Ishikawa (cell line): ENCODE data around the gene SNCAIP.

Source experiments
- CEBPB ChIP-seq: IDR thresholded peaks from 2 replicates; pipeline ENCODE4 v1.6.1; 2012
- CREB1 ChIP-seq: IDR thresholded peaks from 2 replicates; pipeline ENCODE4 v1.6.1; 2012; ENCODE audit warnings: low read depth
- EGR1 ChIP-seq: IDR thresholded peaks from 2 replicates; pipeline ENCODE4 v1.6.1; 2012
- EP300 ChIP-seq: IDR thresholded peaks from 2 replicates; pipeline ENCODE4 v1.6.1; 2012; ENCODE audit warnings: borderline replicate concordance
- FOXM1 ChIP-seq: IDR thresholded peaks from 2 replicates; pipeline ENCODE4 v1.6.1; 2012; ENCODE audit warnings: low read depth, borderline replicate concordance
- MAX ChIP-seq: IDR thresholded peaks from 2 replicates; pipeline ENCODE4 v1.6.1; 2012
- NFIC ChIP-seq: IDR thresholded peaks from 2 replicates; pipeline ENCODE4 v1.6.1; 2012
- RAD21 ChIP-seq: IDR thresholded peaks from 2 replicates; pipeline ENCODE4 v1.6.1; 2012; ENCODE audit warnings: low read depth
- REST ChIP-seq: IDR thresholded peaks from 2 replicates; pipeline ENCODE4 v1.6.1; 2012; ENCODE audit warnings: low read depth, mild to moderate bottlenecking
- TAF1 ChIP-seq: IDR thresholded peaks from 2 replicates; pipeline ENCODE4 v1.6.1; 2012; ENCODE audit warnings: low read depth, mild to moderate bottlenecking
- TCF12 ChIP-seq: IDR thresholded peaks from 2 replicates; pipeline ENCODE4 v1.6.1; 2012; ENCODE audit warnings: low read depth
- TEAD4 ChIP-seq: IDR thresholded peaks from 2 replicates; pipeline ENCODE4 v1.6.1; 2012
- USF1 ChIP-seq: IDR thresholded peaks from 2 replicates; pipeline ENCODE4 v1.6.1; 2012
- YY1 ChIP-seq: IDR thresholded peaks from 2 replicates; pipeline ENCODE4 v1.6.1; 2012; ENCODE audit warnings: low read depth
- ZBTB7A ChIP-seq: IDR thresholded peaks from 2 replicates; pipeline ENCODE4 v1.6.1; 2012; ENCODE audit warnings: low read depth

SNCAIP gene

GRCh38 chr5:122420091-122420490 lies 108.1 kb downstream of the SNCAIP start:
- no peak for TF ChIP-seq REST
- no peak for TF ChIP-seq RAD21
- no peak for TF ChIP-seq USF1
- no peak for TF ChIP-seq ZBTB7A
- TF ChIP-seq TCF12: no peak
- TF ChIP-seq TEAD4: no peak
- TF ChIP-seq YY1: no peak
- no peak for TF ChIP-seq FOXM1
- no peak for TF ChIP-seq EGR1
- TF ChIP-seq TAF1: no peak
- TF ChIP-seq NFIC: no peak
- TF ChIP-seq CEBPB: no peak
- no peak for TF ChIP-seq EP300
- no peak for TF ChIP-seq MAX
- TF ChIP-seq CREB1: no peak

GRCh38 chr5:122420537-122421236 lies 108.7 kb downstream of the SNCAIP start:
- TF ChIP-seq ZBTB7A: no peak
- no peak for TF ChIP-seq USF1
- no peak for TF ChIP-seq REST
- no peak for TF ChIP-seq TAF1
- no peak for TF ChIP-seq RAD21
- TF ChIP-seq YY1: no peak
- no peak for TF ChIP-seq EGR1
- TF ChIP-seq FOXM1: no peak

- TF ChIP-seq USF1 (no peak), CREB1 (no peak), EP300 (no peak), NFIC (no peak), YY1 (no peak)
These were observed 109.5 kb downstream of the SNCAIP start for GRCh38 chr5:122421374-122422079.

GRCh38 chr5:122423221-122423620 lies 111.2 kb downstream of the SNCAIP start:
- no peak for TF ChIP-seq FOXM1
- no peak for TF ChIP-seq CEBPB
- TF ChIP-seq NFIC: no peak
- TF ChIP-seq TEAD4: no peak
- TF ChIP-seq CREB1: no peak
- no peak for TF ChIP-seq TAF1
- TF ChIP-seq REST: no peak
- TF ChIP-seq ZBTB7A: no peak
- no peak for TF ChIP-seq EP300
- TF ChIP-seq YY1: no peak
- TF ChIP-seq MAX: no peak
